CD8-positive, alpha-beta memory T cell (primary cell): ENCODE results near the gene PRRT3. TPM values are rescaled to one million over a fixed set of nuclear protein-coding genes. Genes with fewer than 3 reads are reported as not detected.

ENCODE experiments used
- CTCF ChIA-PET: fragments of 350-600 bp; sonication (Branson Sonifier 250); formaldehyde crosslinking; loops from one replicate; lab custom pipeline; 2021; ENCODE audit warnings: antibody characterized with exemption; lab: Charles Lee
- POLR2A ChIA-PET: fragments of 350-600 bp; sonication (Branson Sonifier 250); formaldehyde crosslinking; loops from one replicate; lab custom pipeline; 2021; ENCODE audit warnings: antibody characterized with exemption; lab: Charles Lee
- DNase-seq, 5 donors: peaks; one replicate each; pipeline versions ENCODE4 v3.0.0 to v3.0.0-alpha.2; 2020 to 2022; ENCODE audit warnings: mixed read lengths in 1 of 5
- H3K27ac ChIP-seq: one replicate; pipeline ENCODE4 v1.7.0; 2013; ENCODE audit warnings: low read depth, mild to moderate bottlenecking, low read length, moderate library complexity
- H3K27me3 ChIP-seq: 2 replicates; pipeline ENCODE4 v1.7.0; 2013; ENCODE audit warnings: low read length, mild to moderate bottlenecking; ENCODE audit not compliant: insufficient read depth, poor library complexity, severe bottlenecking
- H3K36me3 ChIP-seq: 2 replicates; pipeline ENCODE4 v1.7.0; 2013; ENCODE audit warnings: mild to moderate bottlenecking, low read length, moderate library complexity; ENCODE audit not compliant: insufficient read depth
- H3K4me1 ChIP-seq: 2 replicates; pipeline ENCODE4 v1.7.0; 2013; ENCODE audit warnings: mild to moderate bottlenecking, low read length, moderate library complexity; ENCODE audit not compliant: insufficient read depth
- H3K4me3 ChIP-seq: 2 replicates; pipeline ENCODE4 v1.7.0; 2013; ENCODE audit warnings: mild to moderate bottlenecking, low read length
- H3K9me3 ChIP-seq: 2 replicates; pipeline ENCODE4 v1.7.0; 2013; ENCODE audit warnings: mild to moderate bottlenecking, low read length
- H3K27ac Mint-ChIP-seq, 8 donors: one replicate each; pipeline ENCODE4 v1.8.0; 2020 to 2021; ENCODE audit warnings: mixed read lengths in 8 of 8, mild to moderate bottlenecking in 6 of 8, inconsistent platforms in 3 of 8, moderate library complexity in 3 of 8
- H3K27me3 Mint-ChIP-seq, 2 donors: one replicate each; pipeline ENCODE4 v1.8.0; 2020 to 2021; ENCODE audit warnings: mixed read lengths in 2 of 2, mild to moderate bottlenecking in 1 of 2, moderate library complexity in 1 of 2
- H3K36me3 Mint-ChIP-seq, 3 donors: one replicate each; pipeline ENCODE4 v1.8.0; 2020 to 2021; ENCODE audit warnings: mixed read lengths in 3 of 3, inconsistent platforms in 1 of 3, mild to moderate bottlenecking in 1 of 3
- H3K4me1 Mint-ChIP-seq, 3 donors: one replicate each; pipeline ENCODE4 v1.8.0; 2020 to 2021; ENCODE audit warnings: mixed read lengths in 3 of 3, inconsistent platforms in 1 of 3, mild to moderate bottlenecking in 1 of 3
- H3K4me3 Mint-ChIP-seq, 7 donors: one replicate each; pipeline ENCODE4 v1.8.0; 2020 to 2021; ENCODE audit warnings: mixed read lengths in 7 of 7, mild to moderate bottlenecking in 6 of 7, moderate library complexity in 4 of 7, inconsistent platforms in 2 of 7
- H3K9me3 Mint-ChIP-seq, 5 donors: one replicate each; pipeline ENCODE4 v1.8.0; 2020 to 2022; ENCODE audit warnings: mixed read lengths in 5 of 5, mild to moderate bottlenecking in 3 of 5, moderate library complexity in 2 of 5, inconsistent platforms in 1 of 5
- polyA plus RNA-seq: library from polyadenylated mRNA; unstranded; fragments of 300-500 nt; fragmentation: Illumina TruSeq; gene quantifications from one replicate; pipeline ENCODE4 v1.2.3, GENCODE V29; 2021
- total RNA-seq, 2 experiments: library from RNA; stranded (reverse); gene quantifications; one replicate each; pipeline ENCODE4 v1.2.3, GENCODE V29; 2021

The PRRT3 gene
- total and polyA plus RNA-seq, 3 experiments from 2014 or later: 5.4 to 12.3 (median 12.1) TPM

- H3K27me3 ChIP-seq: no peaks in the 10 kb centered on the region
- H3K27ac ChIP-seq: peak overlapping the region; percentile 77
- H3K27me3 Mint-ChIP-seq: no peaks in the 10 kb centered on the region
- peaks cover 8 to 22% (median 17%) of the 10 kb centered on the region in 3 donors for H3K4me1 Mint-ChIP-seq
- H3K36me3 ChIP-seq: peaks cover 27% of the 10 kb centered on the region
- no peak for DNase-seq
- H3K36me3 Mint-ChIP-seq: peaks cover 7 to 74% (median 27%) of the 10 kb centered on the region in 3 donors
- CTCF ChIA-PET: no interaction called here
- POLR2A ChIA-PET: interaction anchor here (0.5 to 0.8 kb wide), 2 partner anchors 44 to 176 kb away, joined by 3 to 9 read pairs; partner anchors contain the start of gene CRELD1
- no peaks in the 10 kb centered on the region for H3K4me1 ChIP-seq
- H3K27ac Mint-ChIP-seq: peak overlapping the region in 1 of 8 donors; percentile 73
- H3K4me3 Mint-ChIP-seq: no peak overlapping the region
- H3K9me3 ChIP-seq: no peaks in the 10 kb centered on the region
- H3K4me3 ChIP-seq: no peak overlapping the region
- no peaks in the 10 kb centered on the region for H3K9me3 Mint-ChIP-seq
Measured at GRCh38 chr3:9976721-9977709, 24.8 kb upstream of the PRRT3 start.

GRCh38 chr3:9970020-9970652 is 17.9 kb upstream of the PRRT3 start:
- Histone ChIP-seq H3K36me3 (peaks cover 48% of the 10 kb centered on the region), H3K27me3 (no peaks in the 10 kb centered on the region), H3K9me3 (no peaks in the 10 kb centered on the region), H3K4me1 (no peaks in the 10 kb centered on the region), H3K4me3 (no peak overlapping the region), H3K27ac (no peak overlapping the region)
- CTCF ChIA-PET: interaction anchor here (0.7 kb wide), 1 partner anchor 12 kb away, joined by 3 read pairs; no protein-coding TSS in a partner anchor
- Mint-ChIP-seq H3K9me3 (no peaks in the 10 kb centered on the region), H3K27ac (no peak overlapping the region), H3K4me3 (no peak overlapping the region), H3K4me1 (no peaks in the 10 kb centered on the region), H3K36me3 (peaks cover 26 to 78% (median 32%) of the 10 kb centered on the region in 3 donors), H3K27me3 (no peaks in the 10 kb centered on the region)
- POLR2A ChIA-PET: no interaction called here
- DNase-seq: no peak

GRCh38 chr3:9969632-9970019 is 17.4 kb upstream of the PRRT3 start:
- POLR2A ChIA-PET: no interaction called here

GRCh38 chr3:9966841-9967240 is 14.6 kb upstream of the PRRT3 start:
- Histone ChIP-seq H3K4me1 (no peaks in the 10 kb centered on the region), H3K27ac (no peak overlapping the region), H3K9me3 (no peaks in the 10 kb centered on the region), H3K4me3 (no peak overlapping the region), H3K27me3 (no peaks in the 10 kb centered on the region), H3K36me3 (peaks cover 40% of the 10 kb centered on the region)
- no peaks in the 10 kb centered on the region for H3K4me1 Mint-ChIP-seq
- H3K4me3 Mint-ChIP-seq: no peak overlapping the region
- ChIA-PET CTCF (no interaction called here), POLR2A (no interaction called here)
- H3K27me3 Mint-ChIP-seq: no peaks in the 10 kb centered on the region
- H3K9me3 Mint-ChIP-seq: no peaks in the 10 kb centered on the region
- peaks cover 23 to 79% (median 32%) of the 10 kb centered on the region in 3 donors for H3K36me3 Mint-ChIP-seq
- H3K27ac Mint-ChIP-seq: peak overlapping the region in 1 of 8 donors; percentile 38
- DNase-seq: no peak

More at GRCh38 chr3:9969632-9970019, 17.4 kb upstream of the PRRT3 start:
- Mint-ChIP-seq H3K9me3 (no peaks in the 10 kb centered on the region), H3K4me3 (no peak overlapping the region), H3K36me3 (peaks cover 26 to 78% (median 30%) of the 10 kb centered on the region in 3 donors), H3K27me3 (no peaks in the 10 kb centered on the region), H3K4me1 (no peaks in the 10 kb centered on the region), H3K27ac (no peak overlapping the region)
- Histone ChIP-seq H3K27me3 (no peaks in the 10 kb centered on the region), H3K4me1 (no peaks in the 10 kb centered on the region), H3K36me3 (peaks cover 50% of the 10 kb centered on the region), H3K4me3 (no peak overlapping the region), H3K27ac (no peak overlapping the region), H3K9me3 (no peaks in the 10 kb centered on the region)
- CTCF ChIA-PET: interaction anchor here (0.7 kb wide), 1 partner anchor 12 kb away, joined by 3 read pairs; no protein-coding TSS in a partner anchor
- no peak for DNase-seq

- no peak for DNase-seq
- H3K4me1 ChIP-seq: no peaks in the 10 kb centered on the region
- H3K36me3 Mint-ChIP-seq: peaks cover 13 to 74% (median 28%) of the 10 kb centered on the region in 3 donors
- CTCF ChIA-PET: interaction anchor here (1.7 kb wide), 1 partner anchor 13 kb away, joined by 4 read pairs; the partner anchor contains the start of gene PRRT3
- no peak overlapping the region for H3K4me3 Mint-ChIP-seq
- no peaks in the 10 kb centered on the region for H3K9me3 Mint-ChIP-seq
- H3K27me3 Mint-ChIP-seq: no peaks in the 10 kb centered on the region
- H3K9me3 ChIP-seq: no peaks in the 10 kb centered on the region
- POLR2A ChIA-PET: no interaction called here
- no peak overlapping the region for H3K27ac Mint-ChIP-seq
- H3K4me3 ChIP-seq: no peak overlapping the region
- peaks cover 26% of the 10 kb centered on the region for H3K36me3 ChIP-seq
- no peaks in the 10 kb centered on the region for H3K4me1 Mint-ChIP-seq
- H3K27ac ChIP-seq: no peak overlapping the region
- H3K27me3 ChIP-seq: no peaks in the 10 kb centered on the region
Measured at GRCh38 chr3:9965200-9965875, 13.1 kb upstream of the PRRT3 start.

GRCh38 chr3:9957214-9957613 is 5.0 kb upstream of the PRRT3 start:
- Mint-ChIP-seq H3K27me3 (no peaks in the 10 kb centered on the region), H3K27ac (peak overlapping the region in 3 of 8 donors; percentile 10 to 64 (median 47)), H3K4me1 (peaks cover 0 to 7% (median 0%) of the 10 kb centered on the region in 3 donors), H3K9me3 (no peaks in the 10 kb centered on the region), H3K36me3 (peaks cover 0 to 12% (median 0%) of the 10 kb centered on the region in 3 donors), H3K4me3 (no peak overlapping the region)
- Histone ChIP-seq H3K4me1 (no peaks in the 10 kb centered on the region), H3K36me3 (no peaks in the 10 kb centered on the region), H3K9me3 (no peaks in the 10 kb centered on the region), H3K27ac (no peak overlapping the region), H3K27me3 (no peaks in the 10 kb centered on the region), H3K4me3 (no peak overlapping the region)
- ChIA-PET CTCF (no interaction called here), POLR2A (no interaction called here)
- no peak for DNase-seq

GRCh38 chr3:9955611-9956352 is 3.6 kb upstream of the PRRT3 start:
- ChIA-PET CTCF (interaction anchor here (0.7 to 1.5 kb wide), 3 partner anchors 22 to 365 kb away, joined by 3 to 4 read pairs (median 3); partner anchors contain the start of genes CRELD1 and SEC13), POLR2A (no interaction called here)
- no peak overlapping the region for H3K27ac ChIP-seq
- H3K9me3 ChIP-seq: no peaks in the 10 kb centered on the region
- H3K27me3 Mint-ChIP-seq: no peaks in the 10 kb centered on the region
- peaks cover 0 to 1% (median 0%) of the 10 kb centered on the region in 3 donors for H3K36me3 Mint-ChIP-seq
- peaks cover 9 to 19% (median 10%) of the 10 kb centered on the region in 3 donors for H3K4me1 Mint-ChIP-seq
- peaks cover 10% of the 10 kb centered on the region for H3K4me1 ChIP-seq
- no peak for DNase-seq
- peak overlapping the region in 3 of 8 donors; percentile 14 to 84 (median 64) for H3K27ac Mint-ChIP-seq
- H3K4me3 Mint-ChIP-seq: no peak overlapping the region
- H3K27me3 ChIP-seq: no peaks in the 10 kb centered on the region
- H3K36me3 ChIP-seq: no peaks in the 10 kb centered on the region
- H3K9me3 Mint-ChIP-seq: no peaks in the 10 kb centered on the region
- H3K4me3 ChIP-seq: no peak overlapping the region
